HT-29 (cell line): ENCODE results near the gene RBMXL3. TPM values are rescaled to one million over a fixed set of nuclear protein-coding genes. Genes with fewer than 3 reads are reported as not detected.

Experiments used
- DNase-seq: peaks from one replicate; pipeline ENCODE4 v3.0.0-alpha.2; 2015; ENCODE audit warnings: low spot score
- total RNA-seq: library from RNA; depleted of rRNA; stranded (reverse); fragments of >200 nt; shearing (Covaris generic); gene quantifications from 2 replicates; pipeline ENCODE4 v1.2.3, GENCODE V29; 2014; rRNA removed

Gene RBMXL3
- total RNA-seq, 1 experiment from 2014 or later, result not detected

DNA sequence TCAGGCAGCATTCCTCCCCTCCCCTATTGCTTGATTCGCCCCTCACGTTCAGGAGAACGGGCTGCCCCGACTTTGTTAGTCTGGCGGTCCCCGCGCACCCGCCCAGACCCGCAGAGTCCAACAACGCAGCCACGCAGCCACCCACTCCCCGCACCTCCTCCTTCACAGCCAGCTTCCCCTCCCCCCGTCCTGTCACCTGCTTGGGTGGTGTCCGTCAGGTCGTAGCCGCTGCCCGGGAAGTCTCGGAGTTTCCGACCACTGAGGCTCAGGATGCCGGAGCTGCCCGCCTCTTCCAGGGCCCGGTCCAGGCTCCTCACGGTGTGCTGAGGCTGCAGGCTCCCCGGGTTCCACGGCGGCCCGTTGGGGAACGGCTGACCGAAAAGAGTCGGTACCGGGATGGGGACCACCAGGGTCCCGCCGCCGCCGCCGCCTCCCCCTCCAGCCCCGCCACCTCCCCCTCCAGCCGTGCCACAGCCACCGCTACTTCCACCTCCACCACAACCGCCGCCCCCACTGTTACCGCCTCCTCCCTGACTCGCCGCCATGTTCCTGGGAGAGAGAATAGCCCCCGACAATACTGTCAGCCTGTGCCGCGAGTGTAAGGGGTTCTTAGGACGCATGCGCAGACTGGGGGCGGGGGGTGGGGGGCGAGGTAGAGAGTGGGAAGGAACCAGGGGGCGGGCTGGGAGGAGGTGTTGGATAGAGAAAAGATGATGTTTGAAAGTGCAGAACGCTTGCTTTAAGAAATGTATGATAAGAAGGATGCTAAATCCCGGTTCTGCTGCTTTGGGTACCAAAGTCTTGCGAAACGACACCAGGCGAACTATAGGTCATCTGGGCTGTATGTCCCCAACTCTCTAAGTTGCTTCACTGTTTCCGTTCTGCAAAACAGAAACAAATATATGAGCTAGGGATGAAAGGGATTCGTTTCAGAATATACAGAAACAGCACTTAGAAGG is 44.6 kb downstream of the RBMXL3 start, which contains the start of gene LRCH2:
LRCH2 (minus strand) TSS at position 600 of the 959 bp plus-strand sequence; CDS start at position 545, 55 bp downstream.
- DNase-seq, result no peak

- no peak for DNase-seq
Observed at GRCh38 chrX:115234461-115234860, 45.3 kb downstream of the RBMXL3 start.

GRCh38 chrX:115236560-115236959 is 47.4 kb downstream of the RBMXL3 start:
- no peak for DNase-seq

GRCh38 chrX:115237056-115237455 is 47.8 kb downstream of the RBMXL3 start:
- DNase-seq, result no peak

Other genes with a start within 250 kb of the RBMXL3 start
- gene IL13RA2, start 171.8 kb upstream of the RBMXL3 start, total RNA-seq, result not detected in 2 replicates
- gene LRCH2, start 44.7 kb downstream of the RBMXL3 start, total RNA-seq, result not detected in 2 replicates
- not detected in 2 replicates for gene LUZP4, start 100.3 kb downstream of the RBMXL3 start, total RNA-seq